Astrocyte (in vitro differentiated cells and primary cell): Measurements from ENCODE around the gene TYR. TPM values are rescaled to one million over a fixed set of nuclear protein-coding genes. Genes with fewer than 3 reads are reported as not detected.

Experiments
- total RNA-seq: library from RNA; stranded (reverse); gene quantifications from 2 replicates; pipeline ENCODE4 v1.2.1, GENCODE V29; 2021

The TYR gene
- total RNA-seq, 1 donor from 2014 or later, result not detected

Other genes starting within 250 kb of the TYR start
- gene GRM5, start 111.9 kb upstream of the TYR start, total RNA-seq, result 0.30 and 0.70 TPM in 2 replicates